ENCODE measurements around the gene TBC1D1.

The TBC1D1 gene

DNA sequence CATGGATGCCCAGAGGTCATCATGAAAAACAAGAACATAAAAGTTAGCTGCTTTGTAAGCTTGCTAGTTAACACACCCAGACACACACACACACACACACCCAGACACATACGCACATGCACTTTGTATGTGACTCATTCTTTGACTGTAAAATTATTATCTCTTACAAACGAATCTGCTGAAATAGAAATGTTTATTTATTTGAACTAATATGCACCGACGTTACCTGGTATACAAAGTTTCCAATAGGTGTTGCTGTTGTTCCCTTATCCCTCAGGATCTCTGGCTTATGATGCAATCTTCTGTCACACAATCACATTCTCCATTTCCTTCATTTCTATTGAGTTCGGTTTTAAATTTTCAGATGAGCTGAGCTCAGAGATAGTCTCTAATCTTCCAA is 278.6 kb downstream of the TBC1D1 start:
- DNase-seq (no peak), ATAC-seq (no peak)

DNA sequence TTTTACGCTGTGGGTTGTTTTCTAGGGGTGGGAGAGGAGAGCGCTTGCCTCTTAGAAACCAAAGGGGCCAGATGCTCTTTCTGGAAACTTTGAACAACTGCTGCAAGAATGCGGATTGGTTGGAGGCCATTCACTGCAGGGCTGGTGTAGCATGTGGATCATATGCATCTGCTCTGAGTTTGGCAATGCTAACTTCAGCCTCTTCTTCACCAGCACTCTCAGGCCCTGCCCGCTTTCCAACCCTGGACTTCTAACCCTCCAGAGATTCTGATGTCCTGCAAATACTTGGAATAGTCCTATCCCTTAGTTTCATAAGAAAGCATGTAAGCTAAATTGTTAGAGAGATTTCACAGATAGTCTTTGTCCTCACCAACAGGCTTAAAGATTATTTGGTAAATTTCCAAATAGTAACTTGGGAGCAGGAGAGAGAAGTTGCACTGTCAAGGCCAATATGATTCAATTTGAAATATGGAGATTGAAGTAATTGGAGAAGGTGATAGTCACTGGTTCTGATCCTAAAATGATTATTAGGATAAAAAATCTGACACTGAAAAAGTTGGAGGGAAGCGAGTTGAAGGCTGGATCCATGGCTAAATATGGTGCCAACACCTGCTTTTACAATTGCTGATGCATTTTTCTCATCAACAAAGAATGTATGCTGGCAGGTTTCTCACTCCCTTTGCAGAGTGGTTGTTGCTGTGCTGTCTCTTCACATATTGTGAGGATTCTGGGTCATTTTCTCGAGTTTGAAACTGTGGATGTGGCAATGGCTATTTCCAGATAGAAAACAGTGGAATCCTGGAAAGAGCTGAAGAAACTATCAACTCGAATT is 279.7 kb downstream of the TBC1D1 start:
- DNase-seq (no peak), ATAC-seq (no peak)

DNA sequence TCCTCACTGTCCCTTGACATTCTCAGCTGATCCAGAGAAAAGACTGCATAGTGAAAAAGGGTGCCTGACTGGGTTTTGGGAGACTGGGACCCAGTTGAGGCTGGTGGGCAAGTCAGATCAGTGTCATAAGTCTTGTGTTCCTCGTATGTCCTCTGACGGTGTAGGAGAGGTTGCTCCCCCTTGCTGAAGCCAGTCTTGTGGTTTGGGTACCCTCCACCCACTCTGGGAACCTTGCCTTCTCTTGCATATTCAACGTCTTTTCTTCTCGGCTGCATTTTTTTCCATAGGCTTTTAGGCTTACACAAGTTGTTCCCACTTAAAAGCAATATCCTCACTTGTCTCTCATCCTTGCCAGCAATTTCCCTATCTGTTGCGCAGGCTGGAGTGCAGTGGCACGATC is 281.2 kb downstream of the TBC1D1 start:
- DNase-seq (no peak), ATAC-seq (no peak)

DNA sequence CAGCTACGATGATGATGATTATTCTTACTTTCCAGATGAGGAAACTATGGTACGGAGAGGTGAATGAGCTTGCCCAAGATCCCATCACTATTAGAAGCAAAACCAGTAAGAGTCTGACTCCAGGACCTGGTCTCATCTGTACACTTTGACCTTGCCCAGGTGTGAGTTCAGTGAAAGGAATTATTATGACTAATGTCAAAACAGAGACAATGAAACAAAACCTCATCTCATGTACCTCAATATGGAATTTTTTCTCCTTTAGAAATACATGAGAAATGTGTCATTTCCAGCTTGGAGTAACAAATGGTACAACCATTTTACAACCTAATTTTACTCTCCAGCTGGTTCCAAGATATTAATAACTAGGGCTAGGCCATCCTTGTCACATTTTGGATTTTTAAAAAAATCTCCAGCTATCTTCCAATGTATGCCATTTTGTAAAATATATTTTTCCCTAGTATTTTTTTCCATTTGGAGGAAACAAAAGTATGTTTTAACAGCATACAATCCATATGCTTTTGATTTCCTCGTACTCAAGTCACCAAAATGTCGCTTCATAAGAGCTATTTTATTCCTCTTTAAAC is 283.1 kb downstream of the TBC1D1 start:
- DNase-seq (no peak), ATAC-seq (no peak)

DNA sequence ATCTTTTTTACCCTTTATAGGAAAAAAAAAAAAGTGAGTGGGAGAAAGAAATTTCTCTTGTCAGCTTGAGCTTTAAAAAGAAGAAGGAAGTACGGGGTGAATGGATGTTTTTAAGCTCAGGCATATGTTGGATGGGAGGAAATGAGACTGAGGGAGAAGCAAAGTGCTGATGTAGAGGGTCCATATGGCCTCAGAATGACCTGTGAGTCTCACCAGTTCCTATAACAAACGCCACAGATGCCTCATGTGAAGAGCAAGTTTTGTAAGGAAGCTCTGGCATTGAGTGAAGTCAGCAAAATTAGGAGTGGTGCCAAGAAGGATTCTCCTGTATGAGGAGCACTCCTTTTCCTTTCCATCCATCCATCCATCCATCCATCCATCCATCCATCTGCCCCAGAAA is 283.9 kb downstream of the TBC1D1 start:
- ATAC-seq (no peak), DNase-seq (no peak)

DNA sequence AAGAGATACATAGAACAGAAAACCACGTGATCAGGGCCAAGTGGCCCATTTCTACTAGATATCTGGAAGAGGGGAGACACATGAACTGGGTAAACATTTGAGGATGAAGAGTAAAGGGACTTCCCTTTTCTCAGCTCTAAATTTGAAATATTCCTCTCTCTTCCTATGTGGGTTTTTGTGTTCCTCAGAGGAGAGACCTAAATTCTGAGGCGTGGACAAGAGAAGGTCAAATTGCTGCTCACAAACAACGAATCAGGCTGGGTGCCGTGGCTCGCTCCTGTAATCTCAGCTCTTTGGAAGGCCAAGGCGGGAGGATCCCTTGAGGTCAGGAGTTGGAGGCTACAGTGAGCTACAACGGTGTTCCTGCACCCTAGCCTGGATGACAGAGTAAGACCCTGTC is 285.3 kb downstream of the TBC1D1 start:
- ATAC-seq (no peak), DNase-seq (no peak)

DNA sequence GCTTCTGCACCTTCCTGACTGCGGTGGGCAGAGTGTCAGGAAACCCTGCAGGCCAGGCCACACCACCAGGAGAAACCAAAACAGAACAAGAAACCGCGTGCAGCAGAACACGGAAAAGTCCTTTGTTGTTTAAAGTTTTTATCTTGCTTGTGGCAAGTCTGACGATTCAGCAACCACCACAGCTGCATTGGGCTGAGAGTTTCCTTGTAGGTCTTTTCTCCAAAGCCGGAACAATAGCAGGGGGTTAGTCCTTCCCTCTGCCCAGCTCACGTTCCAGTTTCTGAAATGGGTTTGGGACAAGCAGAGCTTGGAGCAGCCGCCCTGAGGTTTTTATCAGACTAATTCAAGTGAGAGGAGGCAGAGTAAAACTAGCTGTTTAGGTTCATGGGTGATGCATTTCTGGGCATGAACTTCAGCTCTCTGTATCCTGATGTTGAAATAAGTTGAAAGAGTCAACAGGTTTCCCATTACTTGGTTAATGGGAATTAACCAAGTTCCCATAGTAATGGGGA is 286.2 kb downstream of the TBC1D1 start:
- DNase-seq, result peak; percentile 52
- ATAC-seq, result peak; percentile 72

DNA sequence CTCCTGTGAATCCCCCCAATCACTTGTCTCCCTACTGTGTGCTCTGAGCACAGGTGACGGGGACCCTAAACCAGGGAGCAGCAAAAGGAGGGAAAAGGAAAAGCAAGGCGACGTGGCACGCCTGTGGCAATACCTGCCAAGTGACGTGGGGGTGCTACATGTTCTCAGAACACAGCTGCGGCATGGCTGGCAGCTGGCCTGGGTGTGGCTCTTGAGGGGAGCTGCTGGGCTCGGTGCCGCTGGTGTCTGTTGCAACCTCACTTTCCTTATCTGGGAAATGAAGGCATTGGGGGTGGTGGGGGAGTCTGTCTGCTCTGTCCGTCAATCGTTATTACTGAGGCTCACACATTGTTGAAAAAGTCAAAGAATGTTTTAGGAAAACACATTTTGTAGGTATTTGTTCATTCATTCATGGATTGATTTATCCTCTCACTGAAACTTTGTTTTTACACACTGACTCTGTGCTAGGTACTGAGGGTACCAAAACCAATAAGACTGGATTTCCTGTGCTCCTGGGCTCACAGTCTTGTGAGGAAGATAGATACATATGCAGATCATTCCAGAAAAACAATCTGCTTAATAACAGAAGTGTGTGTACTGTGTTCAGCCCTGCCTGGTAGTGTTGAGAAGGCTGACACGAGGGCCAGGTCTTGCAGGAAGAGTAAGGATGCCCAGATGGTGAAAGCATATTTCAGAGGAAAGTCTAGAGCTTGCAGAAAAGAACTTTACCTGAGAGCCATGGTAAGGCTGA is 286.9 kb downstream of the TBC1D1 start:
- DNase-seq (peak; percentile 39), ATAC-seq (no peak)

DNA sequence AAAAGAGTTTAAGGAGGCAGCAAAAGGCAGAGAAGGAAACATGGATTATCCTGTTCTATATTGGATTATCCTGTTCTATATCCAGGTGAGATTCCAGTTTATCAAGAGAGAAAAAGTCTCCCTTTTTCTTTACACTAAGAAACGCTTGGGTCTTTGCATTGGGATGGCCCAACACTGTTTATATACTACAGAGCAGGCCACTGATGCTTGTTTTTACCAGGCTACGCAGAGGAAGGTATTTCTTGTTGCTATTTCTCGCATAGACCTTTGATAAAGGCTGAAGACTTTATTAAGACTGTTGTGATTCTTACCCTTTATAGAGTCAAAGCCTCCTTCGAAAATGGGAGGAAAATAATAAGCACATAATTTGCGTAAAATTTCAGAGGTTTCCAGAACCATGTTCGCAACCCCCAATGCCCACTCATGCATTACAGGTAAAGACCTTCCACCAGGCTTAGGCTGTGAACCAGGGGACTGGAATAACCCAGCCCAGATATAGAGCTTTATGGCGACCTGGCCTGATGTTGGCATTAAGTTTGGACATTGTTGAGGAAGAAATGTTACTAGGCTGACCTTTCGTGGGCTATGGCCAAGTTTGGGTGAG is 287.6 kb downstream of the TBC1D1 start:
- DNase-seq (no peak), ATAC-seq (no peak)

DNA sequence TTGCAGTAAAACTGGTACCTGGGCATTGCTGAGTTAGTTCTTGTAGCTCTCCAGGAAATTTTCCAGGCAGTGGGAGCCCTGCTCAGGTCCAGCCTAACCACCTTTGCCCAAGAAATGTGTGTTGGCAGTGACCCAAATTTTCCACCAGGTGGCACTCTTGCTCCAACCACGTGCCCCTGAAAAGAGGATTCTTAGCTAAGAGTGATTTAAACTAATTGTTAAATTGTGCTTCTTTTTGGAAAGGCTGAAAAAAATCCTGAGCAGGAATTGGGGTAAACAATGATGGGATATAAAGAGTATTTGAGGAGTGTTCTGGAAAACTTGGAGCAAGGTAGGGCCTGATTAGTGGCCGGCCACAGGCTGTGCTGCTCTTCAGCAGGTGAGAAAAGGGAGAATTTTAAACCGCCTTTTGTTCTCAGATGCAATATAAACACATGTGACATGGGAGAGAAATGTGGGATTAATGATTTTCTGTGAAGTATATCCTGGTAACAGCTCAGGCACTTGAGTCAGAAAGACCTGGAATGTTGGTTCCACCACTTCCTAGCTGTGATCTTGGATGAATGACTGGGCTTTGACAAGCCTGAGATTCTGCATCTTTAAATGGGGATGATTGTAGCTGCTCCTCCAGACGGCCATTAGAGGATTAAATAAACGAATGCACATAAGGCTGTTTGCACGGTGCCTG is 288.9 kb downstream of the TBC1D1 start:
- peak; percentile 56 for ATAC-seq
- DNase-seq, result peak; percentile 74

DNA sequence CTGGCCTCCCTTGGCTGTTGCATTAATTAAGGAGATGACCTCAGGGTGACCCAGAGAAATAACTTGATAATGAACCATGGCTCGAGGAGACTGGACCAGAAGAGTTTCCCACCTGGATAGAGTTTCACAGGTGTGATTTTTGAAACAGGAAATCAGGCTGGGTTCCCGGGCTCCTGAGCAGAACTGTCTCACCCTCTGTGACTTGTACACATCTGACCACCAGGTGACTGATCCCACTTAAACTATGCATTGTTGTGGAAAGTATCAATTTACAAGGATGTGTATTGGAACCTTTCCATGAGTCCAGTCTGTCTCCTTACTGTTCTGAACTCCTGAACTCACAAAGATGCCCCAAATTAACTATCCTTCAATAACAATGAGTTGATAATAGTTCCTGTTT is 289.6 kb downstream of the TBC1D1 start:
- DNase-seq (no peak), ATAC-seq (no peak)

DNA sequence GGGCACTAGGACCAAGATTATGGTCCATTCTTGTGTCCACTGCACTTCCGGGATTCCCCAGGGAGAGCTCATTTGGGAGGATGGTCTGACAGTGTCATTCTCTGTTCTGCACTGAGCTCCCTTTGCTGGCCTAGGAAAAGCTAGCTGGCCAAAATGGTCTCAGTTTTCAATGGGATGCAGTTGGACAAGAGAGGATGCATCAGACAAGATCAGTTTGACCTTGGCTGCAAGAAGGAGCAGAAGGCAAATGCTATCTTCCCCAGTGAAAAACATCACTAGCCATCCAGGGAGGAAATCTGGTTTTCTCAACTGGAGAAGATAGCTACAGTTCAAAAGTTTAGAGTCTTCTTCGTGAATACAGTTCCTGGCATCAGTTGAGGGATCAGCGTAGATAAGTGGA is 290.4 kb downstream of the TBC1D1 start:
- ATAC-seq, result no peak
- no peak for DNase-seq

DNA sequence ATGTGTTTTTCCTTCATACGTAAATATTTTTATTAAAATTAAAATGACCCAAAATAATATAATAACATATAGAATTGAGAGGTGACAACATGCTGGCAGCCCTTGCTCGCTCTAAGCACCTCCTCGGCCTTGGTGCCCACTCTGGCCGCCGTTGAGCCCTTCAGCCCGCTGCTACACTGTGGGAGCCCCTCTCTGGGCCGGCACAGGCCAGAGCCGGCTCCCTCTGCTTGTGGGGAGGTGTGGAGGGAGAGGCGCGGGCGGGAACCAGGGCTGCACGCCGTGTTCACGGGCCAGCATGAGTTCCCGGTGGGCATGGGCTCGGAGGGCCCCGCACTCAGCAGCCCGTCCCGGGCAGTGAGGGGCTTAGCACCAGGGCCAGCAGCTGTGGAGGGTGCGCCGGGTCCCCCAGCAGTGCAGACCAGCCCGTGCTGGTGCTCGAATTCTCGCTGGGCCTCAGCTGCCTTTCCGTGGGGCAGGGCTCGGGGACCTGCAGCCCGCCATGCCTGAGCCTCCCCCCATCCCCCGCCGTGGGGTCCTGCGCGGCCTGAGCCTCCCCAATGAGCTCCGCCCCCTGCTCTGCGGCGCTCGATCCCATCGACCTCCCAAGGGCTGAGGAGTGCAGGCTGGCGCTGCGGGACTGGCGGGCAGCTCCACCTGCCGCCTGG is 291.6 kb downstream of the TBC1D1 start:
- no peak for ATAC-seq
- no peak for DNase-seq

DNA sequence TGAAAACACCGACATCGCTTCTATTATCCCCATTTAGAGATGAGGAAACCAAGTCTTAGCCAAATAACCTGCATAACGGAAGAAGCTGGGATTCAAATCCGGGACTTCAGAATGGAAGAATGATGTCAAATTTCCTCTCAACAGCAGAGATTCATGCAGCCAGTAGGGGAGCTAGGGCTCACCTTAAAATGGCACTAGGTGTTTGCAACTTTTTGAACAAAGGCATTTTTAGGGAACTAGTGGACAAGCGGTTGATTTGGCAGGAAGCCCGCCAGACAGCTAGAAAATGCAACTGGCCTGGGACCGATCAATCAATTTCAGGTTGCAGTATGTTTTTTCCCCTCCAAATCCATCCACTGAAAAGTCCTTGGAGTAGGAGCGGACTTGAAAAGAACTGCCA is 293.5 kb downstream of the TBC1D1 start:
- no peak for DNase-seq
- no peak for ATAC-seq

DNA sequence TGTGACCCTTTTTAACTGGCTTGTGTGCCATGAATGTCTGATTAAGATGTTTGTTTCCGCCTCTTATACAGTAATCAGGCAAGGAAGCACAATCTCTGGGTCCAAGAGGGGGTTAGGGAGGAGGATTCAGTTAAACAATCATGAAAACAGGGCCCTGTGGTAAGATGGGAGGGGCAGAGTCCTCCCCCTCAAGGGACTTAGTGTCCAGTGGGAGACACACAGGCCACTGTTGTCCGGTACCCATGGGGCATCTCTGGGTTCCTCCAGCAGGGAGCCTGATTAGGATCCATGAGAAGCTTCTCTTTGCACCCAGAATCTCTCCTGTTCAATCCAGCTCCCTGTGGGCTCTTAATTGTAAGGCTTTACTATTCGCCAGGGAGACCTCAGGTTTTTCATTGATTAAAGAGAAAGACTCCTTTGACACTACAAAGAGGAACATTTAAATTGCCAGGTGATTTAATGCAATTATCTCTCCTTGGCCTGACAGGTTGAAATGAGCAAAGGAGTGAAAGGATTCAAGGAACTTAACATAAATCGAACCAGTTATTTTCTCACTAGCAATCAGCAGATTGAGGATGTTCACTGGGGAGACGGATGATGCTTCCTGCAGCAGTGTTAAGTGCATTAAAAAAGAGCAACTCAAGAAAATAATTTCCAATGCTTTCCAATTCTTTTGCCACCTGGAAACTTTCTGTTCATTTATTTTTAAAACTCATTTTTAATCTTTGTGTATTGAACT is 294.7 kb downstream of the TBC1D1 start:
- ATAC-seq, result no peak

DNA sequence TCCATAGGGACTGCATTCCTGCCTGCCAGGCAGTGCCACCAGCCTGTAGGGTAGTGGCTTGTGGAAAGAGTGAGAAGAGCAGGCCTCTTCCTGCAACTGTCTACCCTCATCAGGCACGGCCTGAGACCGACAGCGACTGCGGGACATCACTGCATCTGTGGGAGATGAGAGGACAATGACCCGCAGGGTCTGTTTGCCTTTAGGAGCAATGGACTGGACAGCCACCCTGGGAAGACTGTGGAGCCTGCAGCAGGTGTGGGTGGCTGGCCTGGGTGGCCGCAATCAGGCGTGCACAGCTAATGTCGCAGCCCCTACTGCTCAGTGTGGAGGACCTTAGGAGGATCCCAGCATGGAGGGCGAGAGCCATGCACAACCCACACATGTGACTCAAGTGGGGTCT is 297.3 kb downstream of the TBC1D1 start:
- DNase-seq, result no peak

More for the DNA sequence above, 294.7 kb downstream of the TBC1D1 start:
- DNase-seq, result no peak

DNA sequence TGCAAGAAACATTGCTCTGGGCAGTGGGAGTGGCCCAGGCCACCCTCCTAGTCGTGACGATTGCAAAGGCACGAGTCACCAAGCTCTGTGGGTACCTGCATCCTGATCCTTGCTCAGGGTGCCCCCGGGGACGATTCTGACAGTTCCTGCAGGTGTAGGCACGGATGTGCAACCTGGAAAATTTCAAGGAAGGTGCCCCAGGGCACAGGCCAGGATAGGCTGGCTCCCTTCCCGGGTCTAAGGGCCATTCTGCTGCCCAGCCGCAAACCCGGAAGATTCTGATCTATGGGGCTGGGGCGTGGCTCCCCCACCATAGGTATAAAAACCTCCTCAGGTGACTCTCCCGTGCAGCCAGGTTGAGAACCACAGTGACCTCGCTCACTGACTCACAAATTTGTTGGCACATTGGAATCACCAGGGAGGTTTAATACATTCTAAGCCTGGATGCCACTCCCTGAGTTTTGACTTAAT is 297.8 kb downstream of the TBC1D1 start:
- ATAC-seq (peak; percentile 33), DNase-seq (no peak)

More for the DNA sequence above, 297.3 kb downstream of the TBC1D1 start:
- no peak for ATAC-seq

Measured in stimulated activated naive CD8-positive, alpha-beta T cell treated with anti-CD3 and anti-CD28 coated beads, Interleukin-15, Interleukin-2, amounts not matched to agents 100 U/mL and 50 U/mL, for 24 hours (primary cell).